Liver (tissue), 9 donors: Measurements from ENCODE around the gene CIBAR2. TPM values are rescaled to one million over a fixed set of nuclear protein-coding genes. Genes with fewer than 3 reads are reported as not detected.

Experiments
- DNase-seq: peaks from one replicate; pipeline ENCODE4 v3.0.0-alpha.2; 2017; ENCODE audit warnings: low spot score
- H3K27ac ChIP-seq, 2 donors: one replicate each; pipeline ENCODE4 v1.7.0; 2013; ENCODE audit warnings: inconsistent platforms in 2 of 2, low read length in 2 of 2, control low read depth in 1 of 2, low read depth in 1 of 2, mild to moderate bottlenecking in 1 of 2
- H3K27me3 ChIP-seq, 4 donors: one replicate each; pipeline versions ENCODE4 v1.6.1 to v1.7.0; 2013; ENCODE audit warnings: low read length in 3 of 4, inconsistent platforms in 1 of 4, mild to moderate bottlenecking in 1 of 4, moderate library complexity in 1 of 4; ENCODE audit not compliant: control insufficient read depth in 4 of 4, insufficient read depth in 4 of 4
- H3K36me3 ChIP-seq, 4 donors: one replicate each; pipeline versions ENCODE4 v1.6.1 to v1.7.0; 2013; ENCODE audit warnings: low read length in 3 of 4, mild to moderate bottlenecking in 3 of 4, low read depth in 1 of 4, moderate library complexity in 1 of 4; ENCODE audit not compliant: control insufficient read depth in 4 of 4, insufficient read depth in 3 of 4
- H3K4me1 ChIP-seq, 4 donors: one replicate each; pipeline versions ENCODE4 v1.6.1 to v1.7.0; 2013; ENCODE audit warnings: low read length in 3 of 4, mild to moderate bottlenecking in 3 of 4, moderate library complexity in 1 of 4; ENCODE audit not compliant: control insufficient read depth in 4 of 4, insufficient read depth in 4 of 4
- H3K4me3 ChIP-seq, 3 donors: one replicate each; pipeline versions ENCODE4 v1.6.1 to v1.7.0; 2013; ENCODE audit warnings: low read length in 3 of 3, control low read depth in 1 of 3, low read depth in 1 of 3, mild to moderate bottlenecking in 1 of 3
- H3K9ac ChIP-seq, 2 donors: one replicate each; pipeline ENCODE4 v1.7.0; 2013; ENCODE audit warnings: low read length in 2 of 2, mild to moderate bottlenecking in 2 of 2, moderate library complexity in 2 of 2, control low read depth in 1 of 2, low read depth in 1 of 2
- H3K9me3 ChIP-seq, 4 donors: one replicate each; pipeline versions ENCODE4 v1.6.1 to v1.7.0; 2013; ENCODE audit warnings: low read length in 3 of 4; ENCODE audit not compliant: control insufficient read depth in 4 of 4
- ATF3 ChIP-seq: IDR thresholded peaks from 2 replicates; pipeline ENCODE4 v1.6.1; 2016; ENCODE audit warnings: antibody characterized with exemption
- CTCF ChIP-seq: fragments of 150-350 bp; IDR thresholded peaks from 2 replicates; pipeline ENCODE4 v1.5.1; 2017; ENCODE audit warnings: improper control_type of control experiment, low read depth, low read length; ENCODE audit not compliant: missing input control
- EGR1 ChIP-seq, 2 donors: IDR thresholded peaks; 2 replicates each; pipeline ENCODE4 v1.6.1; 2016 to 2018; ENCODE audit warnings: antibody characterized with exemption in 2 of 2, low read depth in 2 of 2
- FOXA1 ChIP-seq: IDR thresholded peaks from 2 replicates; pipeline ENCODE4 v1.6.1; 2016; ENCODE audit warnings: antibody characterized with exemption
- FOXA2 ChIP-seq: IDR thresholded peaks from 2 replicates; pipeline ENCODE4 v1.6.1; 2016; ENCODE audit warnings: antibody characterized with exemption
- GABPA ChIP-seq, 2 donors: IDR thresholded peaks in 1 of 2; conservative IDR thresholded peaks in 1 of 2; 2 replicates each; pipeline ENCODE4 v1.6.1; 2016; ENCODE audit warnings: antibody characterized with exemption in 2 of 2, mild to moderate bottlenecking in 1 of 2, moderate library complexity in 1 of 2
- HNF4A ChIP-seq, 2 donors: conservative IDR thresholded peaks; 2 replicates each; pipeline ENCODE4 v1.6.1; 2016; ENCODE audit warnings: antibody characterized with exemption in 2 of 2, mild to moderate bottlenecking in 2 of 2
- HNF4G ChIP-seq: IDR thresholded peaks from 2 replicates; pipeline ENCODE4 v1.6.1; 2016; ENCODE audit warnings: antibody characterized with exemption
- JUND ChIP-seq, 2 donors: IDR thresholded peaks; 2 replicates each; pipeline ENCODE4 v1.6.1; 2016; ENCODE audit warnings: antibody characterized with exemption in 2 of 2
- MAX ChIP-seq: IDR thresholded peaks from 2 replicates; pipeline ENCODE4 v1.6.1; 2016; ENCODE audit warnings: antibody characterized with exemption
- NR2F2 ChIP-seq: IDR thresholded peaks from 2 replicates; pipeline ENCODE4 v1.6.1; 2016; ENCODE audit warnings: antibody characterized with exemption
- RAD21 ChIP-seq, 2 donors: IDR thresholded peaks; 2 replicates each; pipeline ENCODE4 v1.6.1; 2016; ENCODE audit warnings: antibody characterized with exemption in 2 of 2, mild to moderate bottlenecking in 2 of 2
- REST ChIP-seq: IDR thresholded peaks from 2 replicates; pipeline ENCODE4 v1.6.1; 2016; ENCODE audit warnings: antibody characterized with exemption, mild to moderate bottlenecking
- RXRA ChIP-seq, 2 donors: IDR thresholded peaks; 2 replicates each; pipeline ENCODE4 v1.6.1; 2017 to 2018; ENCODE audit warnings: antibody characterized with exemption in 2 of 2, mild to moderate bottlenecking in 1 of 2
- SP1 ChIP-seq: IDR thresholded peaks from 2 replicates; pipeline ENCODE4 v1.6.1; 2018; ENCODE audit warnings: antibody characterized with exemption, mild to moderate bottlenecking
- TAF1 ChIP-seq: conservative IDR thresholded peaks from 2 replicates; pipeline ENCODE4 v1.6.1; 2016; ENCODE audit warnings: antibody characterized with exemption, mild to moderate bottlenecking
- YY1 ChIP-seq: IDR thresholded peaks from 2 replicates; pipeline ENCODE4 v1.6.1; 2016; ENCODE audit warnings: antibody characterized with exemption, mild to moderate bottlenecking
- ZBTB33 ChIP-seq: IDR thresholded peaks from 2 replicates; pipeline ENCODE4 v1.6.1; 2016; ENCODE audit warnings: antibody characterized with exemption
- WGBS: extraction: QIAGEN DNeasy Blood & Tissue Kit; methylation state at CpG from one replicate; pipeline ENCODE4 v1.1.7; 2013; 5-methylcytosine and 5-hydroxymethylcytosine counted together
- polyA plus RNA-seq, 2 donors: library from polyadenylated mRNA; stranded (reverse) in 1 of 2; unstranded in 1 of 2; fragments of 200-250 nt in 1 of 2; fragments of >200 nt in 1 of 2; fragmentation: Nextera tagmentation in 1 of 2; extraction: Ambion mirVana in 1 of 2; gene quantifications; one replicate each; pipeline versions ENCODE4 v1.2.1 to v1.2.3, GENCODE V29; 2013 to 2015
- total RNA-seq, 2 donors: library from RNA; depleted of rRNA; stranded (reverse); fragments of >200 nt; gene quantifications; one replicate each; pipeline ENCODE4 v1.2.3, GENCODE V29; 2014
- donor health status: healthy.
- donor health status: healthy.
- donor health status: healthy.
- donor health status: healthy.
- donor health status: healthy.

CIBAR2 gene
- total and polyA plus RNA-seq, 4 donors: not detected

- no peak overlapping the region for H3K4me3 ChIP-seq
- H3K27ac ChIP-seq: no peak overlapping the region
- H3K36me3 ChIP-seq: no peaks in the 10 kb centered on the region
- 54% methylated on average over 20 of the region's 20 CpGs for whole genome bisulfite sequencing
- H3K4me1 ChIP-seq: peaks cover 0 to 5% (median 1%) of the 10 kb centered on the region in 4 donors
- H3K9me3 ChIP-seq: no peaks in the 10 kb centered on the region
- no peak for TF ChIP-seq ZBTB33
- TF ChIP-seq YY1: no peak
- no peak for TF ChIP-seq FOXA1
- TF ChIP-seq JUND (IDR thresholded peaks at IDR 0.05): no peak
- no peak for TF ChIP-seq HNF4A (conservative IDR thresholded peaks at IDR 0.05)
- no peak for TF ChIP-seq EGR1 (IDR thresholded peaks at IDR 0.05; ENCODE audit: low read depth in 2 of 2)
- no peak overlapping the region for H3K9ac ChIP-seq
- no peaks in the 10 kb centered on the region for H3K27me3 ChIP-seq
- no peak for DNase-seq
Measured at GRCh38 chr16:85126705-85127378, 14.6 kb upstream of the CIBAR2 start.

- Histone ChIP-seq H3K4me1 (peaks cover 0 to 5% (median 1%) of the 10 kb centered on the region in 4 donors), H3K9ac (no peak overlapping the region), H3K36me3 (no peaks in the 10 kb centered on the region), H3K9me3 (no peaks in the 10 kb centered on the region), H3K4me3 (no peak overlapping the region), H3K27me3 (no peaks in the 10 kb centered on the region), H3K27ac (no peak overlapping the region)
- WGBS: 78% methylated on average over 12 of the region's 12 CpGs
- TF ChIP-seq GABPA (IDR thresholded peaks at IDR 0.05 in 1 of 2, conservative IDR thresholded peaks at IDR 0.05 in 1 of 2): no peak
- TF ChIP-seq JUND (IDR thresholded peaks at IDR 0.05): no peak
- TF ChIP-seq MAX: no peak
- TF ChIP-seq CTCF: no peak
- no peak for TF ChIP-seq ZBTB33
- no peak for TF ChIP-seq FOXA2
- TF ChIP-seq ATF3: no peak
- no peak for TF ChIP-seq SP1
- TF ChIP-seq TAF1: no peak
- no peak for TF ChIP-seq RXRA (IDR thresholded peaks at IDR 0.05)
- TF ChIP-seq HNF4A (conservative IDR thresholded peaks at IDR 0.05): no peak
- TF ChIP-seq FOXA1: no peak
- no peak for TF ChIP-seq HNF4G
- no peak for TF ChIP-seq YY1
- no peak for TF ChIP-seq EGR1 (IDR thresholded peaks at IDR 0.05; ENCODE audit: low read depth in 2 of 2)
- TF ChIP-seq REST: no peak
- no peak for TF ChIP-seq NR2F2
- no peak for TF ChIP-seq RAD21 (IDR thresholded peaks at IDR 0.05)
- no peak for DNase-seq
Measured at GRCh38 chr16:85126394-85126704, 14.1 kb upstream of the CIBAR2 start.
